HG03457 (cell line): ENCODE results near the gene KLF8.

Experiments used
- ATAC-seq: cut with Tn5 transposase; IDR thresholded peaks from one replicate; pipeline ENCODE4 v1.9.1; 2021; ENCODE audit warnings: moderate number of reproducible peaks; ENCODE audit not compliant: unreplicated experiment

KLF8 gene

DNA sequence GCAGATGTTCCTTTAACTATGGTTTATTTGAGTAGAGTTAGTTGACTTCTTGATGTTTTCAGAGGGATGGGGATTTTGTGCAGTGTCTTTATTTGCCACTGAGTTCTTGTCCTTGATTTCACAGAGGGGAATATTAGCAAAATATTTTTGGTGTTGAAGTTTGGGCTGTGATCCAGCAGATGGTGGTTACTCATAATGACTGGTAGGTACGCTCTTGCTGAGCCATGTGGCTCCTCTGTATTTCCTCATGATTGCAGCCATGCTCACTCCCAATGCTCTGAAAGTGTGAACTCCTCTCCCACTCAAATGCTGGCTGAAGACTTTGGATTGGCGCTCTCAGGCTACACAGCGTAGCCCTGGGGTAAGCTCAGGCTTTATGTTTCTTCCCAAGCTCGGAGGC, 77.7 kb downstream of the KLF8 start:
- ATAC-seq = no peak

DNA sequence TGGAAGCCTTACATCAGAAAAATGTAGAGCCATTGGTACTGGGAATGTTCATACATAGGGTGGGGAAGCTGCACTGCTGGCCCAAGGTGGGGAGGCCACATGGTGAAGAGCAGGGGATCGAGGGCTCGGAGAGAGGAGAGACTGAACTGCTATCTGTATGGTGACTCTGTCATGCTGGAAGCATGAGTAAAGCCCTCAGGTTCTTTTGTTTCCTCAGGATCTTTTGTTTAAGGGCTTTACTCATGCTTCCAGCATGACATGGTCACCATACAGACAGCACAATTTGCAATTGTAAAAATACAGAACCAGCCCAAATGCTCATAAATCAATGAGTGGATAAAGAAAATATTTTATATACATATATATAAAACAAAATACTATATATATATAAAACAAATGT, 78.4 kb downstream of the KLF8 start:
- no peak for ATAC-seq

DNA sequence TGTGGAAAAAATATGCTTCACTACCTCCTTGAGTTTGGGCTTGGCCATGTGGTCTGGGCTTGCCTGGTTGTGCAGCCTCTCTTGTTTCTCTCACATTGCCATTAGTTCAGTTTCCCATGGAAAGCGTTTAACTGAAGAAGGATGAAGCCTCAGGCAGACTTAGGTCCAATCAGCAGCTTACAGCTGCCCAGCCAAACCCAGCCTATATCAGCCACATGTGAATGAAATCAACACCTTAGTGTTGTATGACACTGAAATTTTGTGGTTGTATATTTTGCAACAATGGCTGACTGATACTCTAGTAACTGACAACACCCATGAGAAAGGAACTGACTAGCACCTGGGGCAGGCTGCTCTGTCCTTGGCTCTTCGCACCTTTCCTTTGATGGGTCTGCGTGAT, 81.2 kb downstream of the KLF8 start:
- ATAC-seq = no peak

DNA sequence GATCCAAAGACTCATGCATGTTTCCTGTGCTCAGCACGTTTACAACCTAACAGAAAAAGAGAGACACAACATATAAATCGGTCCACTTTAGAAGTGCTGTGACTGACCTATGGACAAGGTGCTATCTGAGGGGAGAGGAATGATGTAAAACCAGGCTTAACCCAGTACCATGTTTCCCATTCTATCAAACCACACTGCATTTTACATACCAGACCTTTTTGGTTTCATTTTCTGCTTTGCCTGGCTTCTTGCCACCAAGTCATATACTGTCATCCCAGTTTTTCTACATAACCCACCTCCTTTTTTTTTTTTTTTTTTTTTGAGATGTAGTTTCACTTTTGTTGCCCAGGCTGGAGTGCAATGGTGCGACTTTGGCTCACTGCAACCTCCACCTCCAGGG, 82.2 kb downstream of the KLF8 start:
- no peak for ATAC-seq

DNA sequence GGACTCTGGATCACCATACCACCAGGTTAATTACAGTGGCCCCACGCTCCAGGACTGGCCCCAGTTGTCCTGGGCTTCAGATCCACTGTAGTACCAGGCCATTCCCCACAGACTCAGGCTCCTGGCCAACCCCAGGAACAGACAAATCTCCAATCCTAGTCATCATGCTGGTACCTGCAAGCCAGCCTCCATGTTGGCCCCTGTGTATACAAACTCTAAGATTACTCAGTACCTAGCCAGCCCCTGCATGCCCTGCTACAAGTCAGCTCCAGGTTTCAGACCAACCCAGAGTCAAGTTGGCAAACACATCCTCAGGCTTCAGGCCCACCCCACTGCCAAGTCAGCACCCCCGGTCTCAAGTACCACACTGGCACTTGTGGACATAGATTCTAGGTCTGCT, 85.9 kb downstream of the KLF8 start:
- no peak for ATAC-seq

DNA sequence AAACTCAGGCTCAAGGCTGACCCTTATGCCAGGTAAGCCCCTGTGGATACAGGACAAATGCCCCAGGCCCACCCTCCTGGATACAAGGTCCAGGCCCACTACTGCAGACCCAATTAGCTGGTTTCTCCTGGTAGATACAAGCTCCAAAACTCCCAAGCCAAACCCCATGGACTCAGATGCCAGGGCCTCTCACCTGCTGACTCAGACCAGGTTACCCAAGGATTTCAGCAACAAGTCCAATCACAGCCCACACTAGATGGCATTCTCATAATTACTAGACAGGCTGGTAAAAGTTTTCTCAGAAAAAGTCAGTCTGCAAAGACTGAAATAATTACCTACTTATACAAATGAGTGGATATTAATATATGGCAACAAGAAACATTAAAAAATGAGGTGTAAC, 87.0 kb downstream of the KLF8 start:
- no peak for ATAC-seq
